ENCODE measurements around the gene ZFR2.
A peak's percentile ranks its signal among the peaks of the same experiment; 100 is the strongest.
"Not testable (repeated sequence)": the region's sequence is repeated elsewhere in the genome, so short reads cannot be mapped to it uniquely, and the experiment has no call there.

Gene ZFR2

DNA sequence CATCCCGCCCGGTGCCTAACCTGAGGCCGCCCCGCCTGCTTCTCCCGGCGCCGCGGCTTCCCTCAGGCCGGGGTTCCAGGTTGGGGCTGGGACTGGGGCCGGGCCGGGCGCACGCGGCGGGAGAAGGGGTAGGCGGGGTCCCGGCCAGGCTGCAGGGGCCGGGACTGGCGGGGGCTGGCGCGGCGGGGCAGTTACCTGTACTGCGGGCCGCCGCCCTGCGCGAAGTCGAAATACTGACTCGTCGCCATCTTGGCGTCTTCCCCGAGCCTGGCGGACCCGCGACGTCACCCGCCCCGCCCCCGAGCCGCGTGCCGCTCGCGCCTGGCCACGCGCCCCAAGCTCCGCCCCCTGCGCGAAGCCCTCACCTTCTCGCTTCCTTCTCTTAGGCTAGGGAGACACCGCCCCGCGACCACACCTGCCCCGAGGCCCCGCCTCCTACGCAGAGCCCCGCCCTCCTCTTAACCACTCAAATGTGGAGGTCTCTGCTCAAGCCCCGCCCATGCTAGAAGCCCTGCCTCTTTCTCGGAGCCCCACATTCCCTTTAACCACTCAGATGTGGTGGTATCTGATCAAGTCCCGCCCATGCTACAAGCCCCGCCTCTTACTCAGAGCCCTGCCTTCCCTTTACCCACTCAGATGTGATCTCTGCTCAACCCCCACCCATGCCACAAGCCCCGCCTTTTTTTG is at the start of gene ZFR2:
TSS of gene ZFR2 (minus strand) at position 269 of the 687 bp plus-strand sequence. CDS start at position 248, 21 bp downstream.
- DNase-seq, result peak; percentile 39 to 46

DNA sequence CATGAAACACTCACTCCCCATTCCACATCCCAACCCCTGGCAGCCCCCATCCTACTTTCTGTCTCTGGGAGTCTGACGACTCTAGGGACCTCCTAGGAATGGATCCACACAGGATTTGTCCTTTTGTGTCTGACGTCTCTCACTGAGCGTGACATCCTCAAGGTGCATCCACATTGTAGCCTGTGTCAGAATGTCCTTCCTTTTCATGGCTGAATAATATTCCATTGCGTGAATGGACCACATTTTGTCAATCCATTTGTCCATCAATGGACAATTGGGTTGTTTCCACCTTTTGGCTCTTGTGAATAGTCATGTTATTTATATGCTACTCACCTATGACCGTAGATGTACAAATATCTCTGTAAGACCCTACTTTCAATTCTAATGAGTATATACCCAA is 47.2 kb upstream of the ZFR2 start:
- no peak for DNase-seq

DNA sequence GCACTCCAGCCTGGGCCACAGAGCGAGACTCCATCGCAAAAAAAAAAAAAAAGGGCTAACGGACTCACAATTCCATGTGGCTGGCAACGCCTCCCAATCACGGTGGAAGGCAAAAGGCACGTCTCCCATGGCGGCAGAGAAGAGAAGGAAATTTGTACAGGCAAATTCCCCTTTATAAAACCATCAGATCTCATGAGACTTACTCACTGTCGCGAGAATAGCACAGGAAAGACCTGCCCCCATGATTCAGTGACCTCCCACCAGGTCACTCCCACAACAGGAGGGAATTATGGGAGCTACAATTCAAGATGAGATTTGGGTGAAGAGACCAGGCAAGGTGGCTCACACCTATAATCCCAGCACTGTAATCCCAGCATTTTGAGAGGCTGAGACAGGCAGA is 45.4 kb upstream of the ZFR2 start:
- DNase-seq, result no peak

DNA sequence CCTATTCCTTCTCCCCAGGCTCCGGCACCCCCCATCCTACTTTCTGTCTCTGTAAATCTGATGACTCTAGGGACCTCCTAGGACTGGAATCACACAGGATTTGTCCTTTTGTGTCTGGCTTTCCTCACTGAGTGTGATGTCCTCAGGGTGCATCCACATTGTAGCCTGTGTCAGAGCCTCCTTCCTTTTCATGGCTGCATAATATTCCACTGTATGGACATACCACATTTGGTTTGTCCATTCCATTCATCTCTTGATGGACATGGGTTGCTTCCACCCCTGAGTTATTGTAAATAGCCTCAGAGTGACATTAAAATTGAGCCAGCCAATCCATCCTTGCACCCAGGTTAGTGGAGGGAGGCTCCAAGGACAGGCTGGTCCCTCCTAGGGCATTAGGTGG is 41.3 kb upstream of the ZFR2 start:
- no peak for DNase-seq

DNA sequence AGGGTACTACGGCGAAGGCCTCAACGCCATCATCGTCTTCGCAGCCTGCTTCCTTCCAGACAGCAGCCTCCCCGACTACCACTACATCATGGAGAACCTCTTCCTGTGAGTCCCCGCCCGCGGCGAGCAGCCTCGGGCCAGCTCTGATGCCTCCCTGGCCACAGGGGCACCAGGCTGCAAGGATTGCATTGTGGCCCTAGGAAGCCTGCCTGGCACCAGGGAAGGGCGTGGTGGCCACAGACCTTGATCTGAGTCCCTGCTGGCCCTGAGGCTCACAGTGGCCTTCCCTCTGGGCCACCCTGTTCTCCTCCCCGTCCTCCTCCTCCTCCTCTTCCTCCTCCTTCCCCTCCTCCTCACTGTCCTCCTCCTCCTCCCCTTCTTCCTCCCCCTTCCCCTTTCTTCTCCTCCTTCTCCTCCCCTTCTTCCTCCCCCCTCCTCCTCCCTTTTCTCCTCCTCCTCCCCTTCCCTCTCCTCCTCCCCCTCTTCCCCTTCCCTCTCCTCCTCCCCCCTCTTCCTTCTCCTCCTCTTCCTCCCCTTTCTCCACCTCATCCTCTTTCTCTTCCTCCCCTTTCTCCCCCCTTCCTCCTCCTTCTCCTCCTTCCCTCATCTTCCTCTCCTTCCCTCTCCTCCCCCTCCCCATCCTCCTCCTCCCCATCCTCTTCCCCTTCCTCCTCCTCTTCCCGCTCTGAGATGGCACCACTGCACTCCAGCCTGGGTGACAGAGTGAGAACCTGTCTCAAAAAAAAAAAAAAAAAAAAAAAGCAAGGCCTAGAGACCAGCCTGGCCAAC is 39.6 kb upstream of the ZFR2 start:
- DNase-seq, result no peak

DNA sequence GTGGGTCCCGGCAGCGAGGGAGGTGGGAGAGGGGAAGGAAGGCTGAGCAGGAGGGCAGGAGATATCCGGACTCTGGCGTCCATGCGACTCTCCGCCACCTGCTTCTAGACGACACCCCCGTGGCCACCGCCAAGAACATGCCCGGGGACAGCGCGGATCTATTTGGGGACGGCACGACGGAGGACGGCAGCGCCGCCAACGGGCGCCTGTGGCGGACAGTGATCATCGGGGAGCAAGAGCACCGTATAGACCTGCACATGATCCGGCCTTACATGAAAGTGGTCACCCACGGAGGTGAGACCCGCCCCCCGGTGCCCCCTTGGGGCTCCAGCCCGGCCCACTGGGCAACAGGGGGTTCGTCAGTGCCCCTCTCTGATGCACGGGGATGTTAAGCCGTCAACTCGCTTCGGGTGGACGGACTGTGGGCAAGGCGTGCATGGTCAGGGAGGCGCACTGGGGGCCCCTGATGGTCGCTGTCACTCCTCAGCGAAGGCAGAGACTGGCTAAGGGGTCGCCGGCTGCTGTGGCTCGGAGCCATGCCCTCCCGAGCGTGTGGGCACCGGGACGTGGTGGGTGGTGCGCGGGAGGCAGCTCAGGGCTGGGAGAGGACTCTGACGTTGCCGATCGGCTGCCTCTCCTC is 38.9 kb upstream of the ZFR2 start:
- DNase-seq, result no peak

DNA sequence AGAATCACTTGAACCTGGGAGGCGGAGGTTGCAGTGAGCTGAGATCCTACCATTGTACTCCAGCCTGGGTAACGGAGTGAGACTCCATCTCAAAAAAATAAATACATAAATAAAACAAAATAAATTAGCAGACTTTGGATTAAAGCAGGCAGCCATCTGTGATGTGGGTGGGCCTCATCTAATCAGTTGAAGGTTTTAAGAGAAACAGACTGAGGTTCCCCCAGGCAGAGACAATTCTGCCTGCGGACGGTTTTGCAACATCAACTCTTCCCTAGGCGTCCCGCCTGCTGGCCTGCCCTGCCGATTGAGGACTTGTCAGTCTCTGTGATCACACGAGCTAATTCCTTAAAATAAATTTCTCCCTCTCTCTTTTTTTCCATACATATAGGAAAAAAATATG is 35.4 kb upstream of the ZFR2 start:
- no peak for DNase-seq

DNA sequence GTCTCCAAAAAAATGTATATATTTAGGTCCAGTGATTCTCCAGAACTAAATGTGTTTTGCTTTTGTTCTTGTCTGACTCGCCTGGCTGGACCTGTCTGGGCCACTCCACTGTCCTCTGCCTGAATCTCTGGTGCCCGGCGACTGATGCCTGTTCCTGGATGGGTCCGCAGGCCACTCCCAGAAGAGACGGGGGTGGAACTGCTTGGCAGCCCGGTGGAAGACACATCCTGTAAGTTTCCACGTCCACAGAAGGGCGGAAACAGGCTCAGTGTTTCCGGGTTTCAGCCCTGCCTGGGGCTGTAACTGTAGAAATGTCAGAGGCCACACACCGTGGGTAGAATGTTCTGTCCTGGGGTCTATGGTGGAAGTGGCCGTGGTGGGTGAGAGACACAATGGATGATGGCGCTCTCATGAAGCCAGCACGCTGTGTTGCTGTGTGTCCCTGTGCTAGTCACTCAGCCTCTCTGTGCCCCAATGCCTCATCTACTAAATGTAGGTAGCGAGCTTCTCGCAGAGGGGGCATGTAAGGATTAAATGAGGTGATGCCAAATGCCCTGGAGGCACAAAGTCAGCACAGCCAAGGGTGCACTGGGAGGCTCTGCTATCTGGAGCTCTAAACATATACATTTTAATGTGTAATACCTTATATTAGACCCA is 33.6 kb upstream of the ZFR2 start:
- no peak for DNase-seq

DNA sequence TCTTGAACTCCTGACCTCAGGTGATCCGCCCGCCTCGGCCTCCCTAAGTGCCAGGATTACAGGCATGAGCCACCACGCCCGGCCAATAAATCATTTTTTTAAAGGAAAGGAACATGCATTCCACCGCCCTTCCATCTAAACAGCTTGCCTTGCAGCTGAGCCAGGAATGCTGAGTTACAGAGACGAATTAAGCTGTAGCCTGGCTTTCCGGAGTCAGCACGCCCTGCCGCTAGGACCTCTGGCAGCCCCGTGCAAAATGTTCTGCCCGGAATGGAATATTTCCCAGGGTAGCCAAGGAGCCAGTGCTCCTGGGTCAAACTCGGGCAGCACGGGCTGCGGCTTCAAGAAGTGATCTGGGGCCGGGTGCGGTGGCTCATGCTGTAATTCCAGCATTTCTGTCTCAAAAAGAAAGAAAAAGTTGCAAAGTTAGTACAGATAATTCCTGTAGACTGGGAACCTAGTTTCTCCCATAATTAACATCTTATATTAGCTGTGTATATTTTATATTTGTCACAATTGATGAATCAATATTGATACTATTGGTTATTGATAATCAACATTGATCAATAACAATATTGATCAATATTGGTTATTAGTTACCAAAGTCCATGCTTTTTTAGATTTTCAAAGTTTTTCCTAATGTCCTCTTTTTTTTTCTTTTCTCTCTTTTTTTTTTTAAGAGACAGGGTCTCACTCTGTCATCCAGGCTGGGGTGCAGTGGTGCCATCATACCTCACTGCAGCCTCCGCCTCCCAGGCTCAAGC is 30.9 kb upstream of the ZFR2 start:
- no peak for DNase-seq

DNA sequence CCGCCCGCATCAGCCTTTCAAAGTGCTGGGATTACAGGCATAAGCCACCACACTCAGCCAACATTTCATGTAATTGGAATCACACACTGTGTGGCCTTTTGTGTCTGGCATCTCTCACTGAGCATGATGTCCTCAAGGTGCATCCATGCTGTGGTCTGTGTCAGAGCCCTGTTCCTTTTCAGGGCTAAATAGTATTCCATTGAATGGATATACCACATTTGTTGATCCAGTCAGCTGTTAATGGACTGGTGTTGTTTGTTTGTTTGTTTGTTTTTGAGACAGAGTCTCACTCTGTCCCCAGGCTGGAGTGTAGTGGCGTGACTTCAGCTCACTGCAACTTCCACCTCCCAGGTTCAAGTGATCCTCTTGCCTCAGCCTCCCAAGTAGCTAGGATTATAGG is 29.6 kb upstream of the ZFR2 start:
- DNase-seq, result no peak

DNA sequence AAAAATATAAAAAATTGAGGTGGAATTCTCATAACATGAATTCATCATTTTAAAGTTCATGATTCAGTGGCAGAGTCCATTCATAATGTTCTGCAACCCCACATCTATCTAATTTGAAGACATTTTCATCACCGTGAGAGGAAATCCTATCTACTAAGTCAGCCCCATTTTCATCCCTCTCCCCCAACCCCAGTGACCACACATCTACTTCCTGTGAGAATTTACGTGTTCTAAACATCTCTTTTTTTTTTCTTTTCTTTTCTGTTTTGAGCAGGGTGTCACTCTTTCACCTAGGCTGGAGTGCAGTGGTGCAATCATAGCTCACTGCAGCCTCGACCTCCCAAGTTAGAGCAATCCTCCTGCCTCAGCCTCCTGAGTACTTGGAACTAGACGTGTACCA is 29.1 kb upstream of the ZFR2 start:
- DNase-seq, result no peak

DNA sequence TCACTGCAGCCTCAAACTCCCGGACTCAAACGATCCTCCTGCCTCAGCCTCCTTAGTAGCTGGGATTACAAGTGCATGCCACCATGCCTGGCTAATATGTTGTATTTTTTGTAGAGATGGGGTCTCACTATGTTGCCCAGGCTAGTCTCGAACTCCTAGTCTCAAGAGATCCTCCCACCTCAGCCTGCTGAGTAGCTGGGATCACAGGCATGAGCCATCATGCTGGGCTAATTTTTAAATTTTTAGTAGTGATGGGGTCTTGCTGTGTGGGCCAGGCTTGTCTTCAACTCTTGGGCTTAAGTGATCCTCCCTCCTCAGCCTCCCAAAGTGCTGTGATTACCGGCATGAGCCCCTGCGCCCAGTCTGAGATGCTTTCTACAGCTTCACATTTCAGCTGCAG is 26.9 kb upstream of the ZFR2 start:
- DNase-seq, result no peak

DNA sequence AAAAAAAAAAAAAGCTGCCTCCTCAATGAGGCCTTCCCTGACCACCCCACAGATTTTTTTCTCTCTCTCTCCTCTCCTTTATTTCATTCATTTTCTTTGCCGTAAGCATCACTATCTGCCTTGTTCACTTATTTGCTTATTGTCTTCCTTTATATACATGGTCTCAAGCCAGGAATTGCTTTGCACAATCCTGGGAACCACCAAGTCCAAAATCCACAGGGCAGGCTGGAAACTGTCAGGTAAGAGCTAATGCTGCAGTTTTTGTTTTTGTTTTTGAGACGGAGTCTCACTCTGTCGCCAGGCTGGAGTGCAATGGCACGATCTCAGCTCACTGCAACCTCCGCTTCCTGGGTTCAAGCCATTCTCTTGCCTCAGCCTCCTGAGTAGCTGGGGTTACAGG is 26.1 kb upstream of the ZFR2 start:
- not testable (repeated sequence) for DNase-seq

DNA sequence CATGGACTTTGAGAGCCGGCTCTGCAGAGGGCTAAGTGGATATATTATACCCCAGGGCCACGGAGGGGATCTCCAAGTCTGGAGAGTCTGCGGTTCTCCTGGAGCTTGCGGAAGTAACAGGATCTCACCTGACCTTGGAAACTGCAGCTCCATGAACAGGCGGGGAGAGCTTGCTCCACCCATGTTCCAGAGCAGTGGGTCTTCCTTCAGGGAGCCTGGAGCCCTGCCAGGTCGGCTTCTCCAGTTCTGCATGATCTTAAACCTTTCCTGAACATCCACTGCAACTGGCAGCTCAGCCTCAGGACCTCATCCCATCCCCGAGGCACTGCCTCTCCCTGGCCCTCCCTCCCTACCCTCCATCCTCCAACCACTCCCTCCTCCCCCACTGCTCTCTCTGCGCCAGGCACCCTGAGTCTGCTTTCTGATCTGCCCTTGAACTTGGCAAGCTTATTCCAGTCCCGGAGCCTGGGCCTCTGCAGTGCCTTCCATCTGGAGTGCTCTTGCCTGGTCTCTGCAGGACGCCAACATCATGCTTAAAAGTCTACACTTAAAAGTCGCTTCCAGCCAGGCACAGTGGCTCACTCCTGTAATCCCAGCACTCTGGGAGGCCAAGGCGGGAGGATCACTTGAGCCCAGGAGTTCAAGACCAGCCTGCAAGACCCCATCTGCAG is 24.8 kb upstream of the ZFR2 start:
- no peak for DNase-seq

DNA sequence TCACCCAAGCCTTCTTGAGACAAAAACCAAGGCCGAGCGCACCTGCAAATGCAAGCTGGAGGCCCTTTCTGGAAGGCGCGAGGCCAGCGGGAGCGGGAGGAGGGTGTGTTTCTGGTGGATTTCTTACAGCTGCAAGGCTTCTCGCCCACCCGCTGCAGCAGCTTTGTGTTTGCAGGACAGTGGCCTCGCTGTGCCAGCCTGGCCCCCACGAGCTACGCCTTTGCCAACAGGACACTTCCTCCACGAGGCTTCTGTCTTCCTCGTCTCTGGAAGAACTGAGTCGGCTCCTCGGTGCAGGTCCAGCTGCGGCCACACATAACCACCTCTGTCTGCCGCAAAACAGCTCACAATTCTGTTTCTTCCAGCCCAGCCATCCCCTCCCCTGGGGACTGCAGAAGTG is 21.8 kb upstream of the ZFR2 start:
- no peak for DNase-seq

DNA sequence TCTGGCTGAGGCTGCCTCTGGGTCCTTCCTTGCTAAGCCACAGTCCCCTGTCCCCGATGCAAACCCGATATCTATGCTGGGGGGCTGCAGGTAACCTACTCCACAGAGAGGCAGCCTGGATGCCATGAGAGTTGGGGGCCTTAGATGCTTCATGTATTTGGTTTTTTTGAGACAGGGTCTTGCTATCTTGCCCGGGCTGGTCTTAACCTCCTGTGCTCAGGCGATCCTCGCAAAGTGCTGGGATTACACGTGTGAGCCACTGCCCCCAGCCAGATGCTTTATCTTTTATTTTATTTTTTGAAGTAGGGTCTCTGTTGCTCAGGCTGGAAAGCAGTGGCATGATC is 13.2 kb upstream of the ZFR2 start:
- no peak for DNase-seq

DNA sequence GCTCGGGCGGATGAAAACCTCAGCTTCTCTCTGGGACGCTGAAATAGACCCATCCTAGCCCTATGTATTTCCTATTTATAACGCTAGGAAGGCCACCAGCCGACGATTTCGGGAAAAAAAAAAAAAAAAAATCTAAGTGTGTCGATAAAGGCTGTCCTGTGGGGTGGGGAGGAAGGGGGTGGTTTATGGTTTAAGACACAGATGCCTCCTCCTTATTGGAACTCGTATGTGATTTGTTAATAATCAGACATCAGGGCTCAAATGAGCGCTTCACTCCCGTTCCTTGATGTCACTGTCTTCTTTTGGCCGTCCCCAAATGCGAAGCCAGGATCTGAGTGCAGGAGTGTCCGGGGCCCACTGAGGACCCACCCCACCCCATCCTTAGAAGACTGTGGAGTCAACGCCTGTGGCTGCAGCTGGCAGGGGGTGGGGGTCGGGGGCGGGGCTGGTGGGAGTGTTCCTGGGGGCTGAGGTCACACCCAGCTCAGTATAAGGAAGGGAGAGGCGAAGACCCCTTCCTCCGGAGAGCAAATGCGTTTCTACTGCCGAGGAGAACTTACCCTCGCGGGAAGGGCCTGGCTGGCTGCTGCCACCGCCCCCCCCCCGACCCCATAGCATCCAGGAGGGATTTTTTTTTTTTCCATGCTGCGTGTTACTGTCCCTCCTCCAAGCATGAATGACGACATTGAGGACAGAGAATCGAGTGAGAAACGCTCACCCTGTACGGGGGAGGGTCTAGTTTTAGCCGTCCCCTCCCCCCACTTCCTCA is 12.6 kb upstream of the ZFR2 start:
- DNase-seq, result no peak

DNA sequence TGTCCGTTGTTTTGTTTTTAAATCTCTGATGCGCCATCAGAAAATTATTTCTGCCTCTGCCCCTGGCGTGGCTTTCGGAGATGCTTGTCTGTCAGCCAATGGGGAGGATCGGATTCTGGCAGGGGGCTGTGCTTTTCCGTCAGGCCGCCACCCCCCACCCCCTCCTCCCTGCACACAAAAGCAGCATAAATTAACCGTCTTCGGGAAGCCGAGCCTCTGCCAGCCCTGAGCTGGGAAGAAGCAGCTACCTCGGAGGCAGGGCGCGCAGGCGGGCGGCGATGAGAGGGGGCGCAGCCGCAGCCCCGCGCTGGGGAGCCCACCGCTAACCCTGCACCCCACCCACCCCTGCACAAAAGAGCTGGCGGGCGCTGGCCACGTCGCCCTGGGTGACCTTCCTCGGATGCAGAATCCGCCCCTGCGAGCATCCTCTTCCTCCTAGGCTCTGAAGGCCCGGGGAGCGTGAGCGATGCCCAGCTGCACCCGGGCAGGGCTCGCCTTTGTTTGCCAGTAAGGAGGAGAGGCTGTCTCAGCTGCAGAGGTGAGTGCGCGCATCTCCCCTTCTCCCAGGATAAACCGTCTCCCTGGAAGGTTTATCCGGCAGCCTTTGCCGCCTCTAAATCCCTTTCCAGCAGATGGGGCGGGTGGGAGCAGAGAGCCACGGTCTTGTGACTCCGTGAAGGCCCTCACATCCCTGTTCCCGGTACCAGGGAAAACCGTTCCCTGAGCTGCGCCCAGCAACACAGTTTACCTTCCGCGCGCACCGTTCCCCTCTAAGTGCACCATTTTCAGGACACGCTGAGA is 11.8 kb upstream of the ZFR2 start, which contains the start of gene ATCAY:
TSS of gene ATCAY (plus strand) at position 215 of the 801 bp plus-strand sequence. CDS start 5,083 bp downstream, outside the sequence.
- no peak for DNase-seq

DNA sequence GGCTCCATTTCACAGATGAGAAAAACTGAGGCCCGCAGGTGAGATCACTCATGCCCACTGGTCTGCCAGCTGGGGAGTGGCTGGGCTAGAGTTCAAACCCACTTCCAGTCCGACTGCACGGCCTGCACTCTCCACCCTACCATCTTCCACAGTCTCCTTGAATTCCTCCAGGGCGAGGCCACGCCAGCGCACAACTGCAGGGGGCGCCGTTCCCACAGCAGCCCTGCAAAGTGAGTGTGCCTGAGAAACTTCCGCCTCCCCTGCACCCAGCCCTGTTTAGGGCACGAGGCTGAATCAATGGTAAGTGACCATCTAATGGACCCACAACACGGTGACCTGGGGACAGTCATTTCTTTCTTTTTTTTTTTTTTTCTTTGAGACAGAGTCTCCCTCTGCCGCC is 10.8 kb upstream of the ZFR2 start:
- DNase-seq, result peak; percentile 25 to 28

DNA sequence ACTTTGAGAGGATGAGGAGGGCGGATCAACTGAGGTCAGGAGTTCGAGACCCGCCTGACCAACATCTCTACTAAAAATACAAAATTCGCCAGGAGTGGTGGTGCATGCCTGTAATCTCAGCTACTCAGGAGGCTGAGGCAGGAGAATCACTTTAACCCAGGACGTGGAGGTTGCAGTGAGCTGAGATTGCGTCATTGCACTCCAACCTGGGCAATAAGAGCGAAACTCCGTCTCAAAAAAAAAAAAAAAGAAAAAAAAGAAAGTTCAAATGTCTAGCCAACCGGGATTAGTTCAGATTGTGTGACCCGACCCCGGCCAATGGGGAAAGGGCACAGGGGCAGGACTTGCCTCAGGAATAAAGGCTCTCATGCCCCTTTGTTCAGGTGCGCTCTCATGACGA is 5.9 kb upstream of the ZFR2 start:
- DNase-seq, result not testable (repeated sequence)

Measured in activated T-cell treated with anti-CD3 and anti-CD28 coated beads, Interleukin-2, amount 50 U/mL, for 48 hours (primary cell).